GM12891 (cell line): ENCODE results near the gene AURKB.

ENCODE experiments used
- POLR2A ChIP-seq: IDR thresholded peaks from 2 replicates; pipeline ENCODE4 v1.6.1; 2011; ENCODE audit warnings: low read depth, low read length, control low read depth
- POLR2AphosphoS5 ChIP-seq: IDR thresholded peaks from 2 replicates; pipeline ENCODE4 v1.6.1; 2011; ENCODE audit warnings: low read depth, low read length, control low read depth

- TF ChIP-seq POLR2AphosphoS5 (no peak), POLR2A (no peak)
These were observed 24.2 kb upstream of the AURKB start for GRCh38 chr17:8234361-8235270.
